IMR-90 (cell line): ENCODE data around the gene RASL10B. TPM values are rescaled to one million over a fixed set of nuclear protein-coding genes. Genes with fewer than 3 reads are reported as not detected.

ENCODE experiments used
- ATAC-seq: fragments of 200-7000 bp; cut with Tn5 transposase; 2 replicates; pipeline ENCODE4 v1.9.1; 2020; ENCODE audit warnings: low read depth, mild to moderate bottlenecking, moderate library complexity
- BruUV-seq: library from RNA; stranded (reverse); fragments of 400-500 nt; replicated peaks from 2 replicates; lab custom pipeline; 2021; lab: Mats Ljungman, UMichigan
- CTCF ChIA-PET: fragments of 300-600 bp; formaldehyde crosslinking; extraction: SDS; loops from one replicate; lab custom pipeline; 2021; ENCODE audit warnings: antibody characterized with exemption; lab: Yijun Ruan, JAX
- POLR2A ChIA-PET: fragments of 300-600 bp; sonication (Branson Sonifier 250); formaldehyde crosslinking; loops from one replicate; lab custom pipeline; 2022; ENCODE audit warnings: antibody characterized with exemption; ENCODE audit not compliant: unreplicated experiment; lab: Charles Lee
- DNase-seq: peaks from one replicate; pipeline ENCODE4 v3.0.0; 2013
- H2AFZ ChIP-seq: replicated peaks from 2 replicates; pipeline ENCODE3; 2013; ENCODE audit warnings: low read length, mild to moderate bottlenecking; ENCODE audit not compliant: poor library complexity
- H2AK5ac ChIP-seq: 2 replicates; pipeline ENCODE4 v1.6.1; 2013; ENCODE audit warnings: low read depth, low read length, inconsistent platforms
- H2AK9ac ChIP-seq: replicated peaks from 2 replicates; pipeline ENCODE3; 2013; ENCODE audit warnings: mild to moderate bottlenecking, low read depth, low read length, moderate library complexity; ENCODE audit not compliant: poor library complexity
- H2BK120ac ChIP-seq: 2 replicates; pipeline ENCODE4 v1.6.1; 2013; ENCODE audit warnings: low read depth, low read length, inconsistent platforms
- H2BK15ac ChIP-seq: 3 replicates; pipeline ENCODE4 v1.6.1; 2013; ENCODE audit warnings: low read depth, low read length, inconsistent platforms
- H2BK20ac ChIP-seq: 2 replicates; pipeline ENCODE4 v1.6.1; 2013; ENCODE audit warnings: low read depth, mild to moderate bottlenecking, inconsistent platforms, low read length, moderate library complexity
- H2BK5ac ChIP-seq: 2 replicates; pipeline ENCODE4 v1.6.1; 2013; ENCODE audit warnings: mild to moderate bottlenecking, low read depth, low read length, inconsistent platforms; ENCODE audit not compliant: poor library complexity, severe bottlenecking
- H3K14ac ChIP-seq: replicated peaks from 2 replicates; pipeline ENCODE4 v1.6.1; 2013; ENCODE audit warnings: low read depth, low read length, inconsistent platforms
- H3K18ac ChIP-seq: 2 replicates; pipeline ENCODE4 v1.6.1; 2013; ENCODE audit warnings: low read depth, low read length, control low read depth
- H3K23ac ChIP-seq: 2 replicates; pipeline ENCODE4 v1.6.1; 2013; ENCODE audit warnings: low read depth, low read length, inconsistent platforms
- H3K27ac ChIP-seq: 2 replicates; pipeline ENCODE4 v1.5.1; 2013; ENCODE audit warnings: mild to moderate bottlenecking, control low read depth, low read length; ENCODE audit not compliant: insufficient read depth
- H3K27me3 ChIP-seq: 2 replicates; pipeline ENCODE4 v1.6.1; 2013; ENCODE audit warnings: low read length; ENCODE audit not compliant: control insufficient read depth, insufficient read depth
- H3K36me3 ChIP-seq: 2 replicates; pipeline ENCODE4 v1.6.1; 2013; ENCODE audit warnings: low read length, mixed read lengths; ENCODE audit not compliant: control insufficient read depth, insufficient read depth
- H3K4ac ChIP-seq: 2 replicates; pipeline ENCODE4 v1.6.1; 2013; ENCODE audit warnings: low read depth, low read length, inconsistent platforms
- H3K4me1 ChIP-seq: 2 replicates; pipeline ENCODE4 v1.6.1; 2013; ENCODE audit warnings: low read length, mixed read lengths; ENCODE audit not compliant: control insufficient read depth, insufficient read depth
- H3K4me2 ChIP-seq: 2 replicates; pipeline ENCODE4 v1.6.1; 2013; ENCODE audit warnings: low read depth, mild to moderate bottlenecking, control low read depth, low read length, moderate library complexity
- H3K4me3 ChIP-seq: 2 replicates; pipeline ENCODE4 v1.5.1; 2013; ENCODE audit warnings: low read depth, mild to moderate bottlenecking, control low read depth, low read length, moderate library complexity; ENCODE audit not compliant: insufficient read depth
- H3K56ac ChIP-seq: 2 replicates; pipeline ENCODE4 v1.6.1; 2013; ENCODE audit warnings: low read length, inconsistent platforms; ENCODE audit not compliant: insufficient read depth; ENCODE audit errors: extremely low read depth
- H3K79me1 ChIP-seq, 2 experiments: 2 replicates each; pipeline ENCODE4 v1.6.1; 2013; ENCODE audit warnings: low read length in 2 of 2, inconsistent platforms in 1 of 2, low read depth in 1 of 2
- H3K9ac ChIP-seq: 2 replicates; pipeline ENCODE4 v1.6.1; 2013; ENCODE audit warnings: low read depth, low read length, control low read depth
- H3K9me1 ChIP-seq: 2 replicates; pipeline ENCODE4 v1.6.1; 2013; ENCODE audit warnings: low read length, inconsistent platforms; ENCODE audit not compliant: insufficient read depth
- H3K9me3 ChIP-seq: 2 replicates; pipeline ENCODE4 v1.6.1; 2013; ENCODE audit warnings: low read length; ENCODE audit not compliant: control insufficient read depth, insufficient read depth
- H4K20me1 ChIP-seq: 2 replicates; pipeline ENCODE4 v1.6.1; 2013; ENCODE audit warnings: low read length, inconsistent platforms; ENCODE audit not compliant: insufficient read depth
- H4K5ac ChIP-seq: 2 replicates; pipeline ENCODE4 v1.6.1; 2013; ENCODE audit warnings: mild to moderate bottlenecking, low read depth, low read length, control low read depth
- H4K8ac ChIP-seq, 2 experiments: 2 replicates each; pipeline ENCODE4 v1.6.1; 2013; ENCODE audit warnings: low read depth in 2 of 2, low read length in 2 of 2, control low read depth in 1 of 2, inconsistent platforms in 1 of 2
- H4K91ac ChIP-seq: 2 replicates; pipeline ENCODE4 v1.6.1; 2013; ENCODE audit warnings: low read depth, low read length, inconsistent platforms; ENCODE audit not compliant: insufficient read depth
- CEBPB ChIP-seq: IDR thresholded peaks from 2 replicates; pipeline ENCODE4 v1.6.1; 2012; ENCODE audit warnings: low read depth, low read length, improper control_type of control experiment
- MXI1 ChIP-seq: IDR thresholded peaks from 2 replicates; pipeline ENCODE4 v1.6.1; 2012; ENCODE audit warnings: low read depth, mild to moderate bottlenecking, low read length, moderate library complexity, borderline replicate concordance
- WGBS, 2 experiments: methylation state at CpG; one replicate each; pipeline versions ENCODE4 v1.1.5 to v1.1.7; 2013; ENCODE audit warnings: missing lambda C conversion rate in 2 of 2; ENCODE audit not compliant: insufficient read length in 1 of 2; ENCODE audit errors: extremely low coverage in 2 of 2; 5-methylcytosine and 5-hydroxymethylcytosine counted together
- dilution Hi-C: fragments of 300-500 bp; cut with HindIII; formaldehyde crosslinking; loops from one replicate; pipeline ENCODE4 v1.14.3; 2018; ENCODE audit warnings: low sequenced_read_pairs; ENCODE audit not compliant: unreplicated experiment
- in situ Hi-C: fragments of 300-500 bp; cut with MboI; formaldehyde crosslinking; loops from 3 replicates; pipeline ENCODE4 v1.14.3; 2019; ENCODE audit warnings: low sequenced_read_pairs, inconsistent platforms, mixed read lengths
- intact Hi-C: fragments of 100-400 bp; cut with micrococcal nuclease; formaldehyde crosslinking; loops from 2 replicates; pipeline ENCODE4 v1.10.0; 2022
- polyA plus RNA-seq, 3 experiments: library from polyadenylated mRNA; depleted of rRNA; stranded (reverse); fragments of >200 nt; gene quantifications; 2 replicates each; pipeline ENCODE4 v1.2.3, GENCODE V29; 2012; ENCODE audit warnings: low replicate concordance in 1 of 3
- total RNA-seq: library from RNA; depleted of rRNA; stranded (reverse); fragments of >200 nt; gene quantifications from 2 replicates; pipeline ENCODE4 v1.2.3, GENCODE V29; 2012

RASL10B gene
- total and polyA plus RNA-seq, 2 of the 4 experiments (the other 2 are of a cell fraction), result 4.1 to 4.7 TPM

GRCh38 chr17:35729405-35729833, 2.0 kb upstream of the RASL10B start:
- Histone ChIP-seq H3K4me1 (peaks cover 18% of the 10 kb centered on the region), H3K9ac (no peak overlapping the region), H2BK5ac (no peak overlapping the region), H4K20me1 (peaks cover 14% of the 10 kb centered on the region; the same call in 1 of the 2 replicates), H3K79me1 (peaks cover 0 to 21% of the 10 kb centered on the region in 2 experiments; a peak in 2 of 4 replicates), H3K9me3 (no peaks in the 10 kb centered on the region), H3K4ac (no peak overlapping the region), H3K27ac (no peak overlapping the region), H3K14ac (no peak overlapping the region), H2AK9ac (no peak overlapping the region), H3K23ac (no peak overlapping the region), H3K4me2 (no peak overlapping the region), H3K56ac (no peak overlapping the region), H2BK20ac (no peak overlapping the region), H3K27me3 (no peaks in the 10 kb centered on the region), H3K9me1 (peaks cover 18% of the 10 kb centered on the region), H3K36me3 (peaks cover 8% of the 10 kb centered on the region), H4K91ac (no peak overlapping the region), H4K8ac (no peak overlapping the region), H2BK120ac (no peak overlapping the region), H2BK15ac (no peak overlapping the region), H2AK5ac (no peak overlapping the region), H2AFZ (no peak overlapping the region), H4K5ac (no peak overlapping the region), H3K18ac (no peak overlapping the region), H3K4me3 (no peak overlapping the region)
- CTCF ChIA-PET, result no interaction called here
- in situ Hi-C loops, result loop anchor here (25.0 kb wide), 1 partner anchor 367 kb away; the partner anchor contains the start of gene SLFN11
- dilution Hi-C loops, result no loop called here
- BruUV-seq, result no TSS peak
- intact Hi-C loops, result no loop called here
- no peak for ATAC-seq
- TF ChIP-seq CEBPB (0 out of 2 replicates have a peak, but pooled peaks have one; percentile 9), MXI1 (no peak)
- DNase-seq, result no peak
- WGBS, 2 experiments, result 71% methylated on average over 2 of the region's 4 CpGs; no CpG with 5 or more reads in 1 of the 2 experiments
- POLR2A ChIA-PET, result no interaction called here
